ENCODE data around the gene DEFB124. TPM values are rescaled to one million over a fixed set of nuclear protein-coding genes. Genes with fewer than 3 reads are reported as not detected.

The DEFB124 gene
- total RNA-seq, 1 donor from 2014 or later = not detected

DNA sequence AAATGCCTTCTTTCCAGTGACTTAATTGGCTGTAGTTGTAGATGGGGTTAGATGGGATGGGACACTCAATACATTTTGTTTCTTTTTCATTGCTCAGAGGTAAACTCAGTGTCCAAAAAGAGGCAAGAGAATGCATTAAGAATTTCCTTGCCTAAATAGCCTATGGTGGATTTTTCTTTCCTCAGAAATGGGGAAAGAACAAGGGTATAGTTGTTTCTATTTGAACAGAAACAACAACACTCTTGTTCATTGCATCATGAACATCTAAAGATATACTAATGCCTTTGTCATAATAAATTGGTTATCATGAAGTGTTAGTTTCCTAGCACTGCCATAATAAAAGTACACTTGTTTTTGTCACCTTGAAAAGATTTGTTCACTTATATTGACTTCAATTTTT is 49.1 kb downstream of the DEFB124 start:
- H3K27ac ChIP-seq = no peak overlapping the region
- no peak for DNase-seq
- no peaks in the 10 kb centered on the region for H3K4me1 ChIP-seq
- no peaks in the 10 kb centered on the region for H3K9me3 ChIP-seq
- no peaks in the 10 kb centered on the region for H3K36me3 ChIP-seq
- no peak for ATAC-seq
- no peak overlapping the region for H3K4me3 ChIP-seq
- TF ChIP-seq, protein P1, sequence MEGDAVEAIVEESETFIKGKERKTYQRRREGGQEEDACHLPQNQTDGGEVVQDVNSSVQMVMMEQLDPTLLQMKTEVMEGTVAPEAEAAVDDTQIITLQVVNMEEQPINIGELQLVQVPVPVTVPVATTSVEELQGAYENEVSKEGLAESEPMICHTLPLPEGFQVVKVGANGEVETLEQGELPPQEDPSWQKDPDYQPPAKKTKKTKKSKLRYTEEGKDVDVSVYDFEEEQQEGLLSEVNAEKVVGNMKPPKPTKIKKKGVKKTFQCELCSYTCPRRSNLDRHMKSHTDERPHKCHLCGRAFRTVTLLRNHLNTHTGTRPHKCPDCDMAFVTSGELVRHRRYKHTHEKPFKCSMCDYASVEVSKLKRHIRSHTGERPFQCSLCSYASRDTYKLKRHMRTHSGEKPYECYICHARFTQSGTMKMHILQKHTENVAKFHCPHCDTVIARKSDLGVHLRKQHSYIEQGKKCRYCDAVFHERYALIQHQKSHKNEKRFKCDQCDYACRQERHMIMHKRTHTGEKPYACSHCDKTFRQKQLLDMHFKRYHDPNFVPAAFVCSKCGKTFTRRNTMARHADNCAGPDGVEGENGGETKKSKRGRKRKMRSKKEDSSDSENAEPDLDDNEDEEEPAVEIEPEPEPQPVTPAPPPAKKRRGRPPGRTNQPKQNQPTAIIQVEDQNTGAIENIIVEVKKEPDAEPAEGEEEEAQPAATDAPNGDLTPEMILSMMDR (IDR thresholded peaks at IDR 0.05) = no peak
- H3K27me3 ChIP-seq = no peaks in the 10 kb centered on the region
- intact Hi-C loops (cut with DNase I) = no loop called here

DNA sequence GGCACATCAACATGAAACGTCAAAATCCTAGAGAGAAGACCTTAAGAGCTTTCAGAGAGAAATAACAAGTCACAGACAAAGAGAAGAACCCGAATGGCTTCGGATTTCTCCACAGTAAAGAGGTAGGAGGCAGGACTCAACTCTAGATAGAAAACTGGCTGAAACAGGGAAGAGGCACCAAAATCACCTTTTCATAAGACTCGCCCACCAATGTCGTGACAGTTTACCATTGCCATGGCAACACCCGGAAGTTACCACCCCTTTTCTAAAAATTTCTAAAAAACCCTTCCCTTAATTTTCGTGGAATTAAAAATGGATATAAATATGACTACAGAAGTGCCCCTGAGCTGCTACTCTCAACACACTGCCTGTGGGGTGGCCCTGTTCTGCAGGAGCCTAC is 56.6 kb downstream of the DEFB124 start:
- Histone ChIP-seq H3K36me3 (no peaks in the 10 kb centered on the region), H3K9me3 (no peaks in the 10 kb centered on the region), H3K4me1 (no peaks in the 10 kb centered on the region), H3K27ac (no peak overlapping the region), H3K4me3 (no peak overlapping the region), H3K27me3 (peaks cover 8% of the 10 kb centered on the region)
- TF ChIP-seq, protein P1 (IDR thresholded peaks at IDR 0.05) = no peak
- DNase-seq (no peak), ATAC-seq (no peak)
- intact Hi-C loops (cut with DNase I) = no loop called here

DNA sequence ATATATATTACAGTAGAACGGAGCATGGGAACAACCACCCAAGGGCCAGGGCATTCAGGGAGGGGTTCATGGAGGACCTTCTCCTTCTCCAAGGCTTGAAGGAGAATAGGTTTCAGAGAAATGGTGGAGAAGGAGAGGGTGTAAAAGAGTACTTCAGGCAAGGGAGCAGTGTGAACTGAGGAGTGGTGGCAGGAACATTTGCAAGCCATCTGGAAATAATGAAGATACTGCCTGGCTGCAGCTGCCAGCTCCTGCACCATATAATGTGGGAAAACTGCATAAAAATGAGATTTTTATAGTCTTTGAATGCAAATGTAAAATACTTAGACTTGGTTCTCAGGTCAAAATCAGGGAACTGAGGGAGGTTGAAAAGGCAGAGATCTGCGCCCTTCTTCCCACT is 59.3 kb downstream of the DEFB124 start:
- H3K27ac ChIP-seq = no peak overlapping the region
- no peaks in the 10 kb centered on the region for H3K4me1 ChIP-seq
- TF ChIP-seq, protein P1 (IDR thresholded peaks at IDR 0.05) = no peak
- intact Hi-C loops (cut with DNase I) = no loop called here
- ATAC-seq (no peak), DNase-seq (no peak)
- no peaks in the 10 kb centered on the region for H3K36me3 ChIP-seq
- peaks cover 8% of the 10 kb centered on the region for H3K27me3 ChIP-seq
- H3K4me3 ChIP-seq = no peak overlapping the region
- H3K9me3 ChIP-seq = no peaks in the 10 kb centered on the region

Other genes with a start within 250 kb of the DEFB124 start
- gene DEFB115, start 217.5 kb downstream of the DEFB124 start, total RNA-seq = not detected
- not detected for gene DEFB116, start 166.5 kb downstream of the DEFB124 start, total RNA-seq
- gene DEFB118, start 106.5 kb downstream of the DEFB124 start, total RNA-seq = not detected
- gene DEFB119, start 84.5 kb downstream of the DEFB124 start, total RNA-seq = not detected
- not detected for gene DEFB121, start 68.9 kb downstream of the DEFB124 start, total RNA-seq
- not detected for gene DEFB123, start 34.5 kb downstream of the DEFB124 start, total RNA-seq
- 4.0 TPM for gene REM1, start 161 bp upstream of the DEFB124 start, total RNA-seq
- 169 TPM for gene HM13, start 39.3 kb upstream of the DEFB124 start, total RNA-seq
- 515 TPM for gene ID1, start 130.2 kb upstream of the DEFB124 start, total RNA-seq
- 19.1 TPM for gene COX4I2, start 162.8 kb upstream of the DEFB124 start, total RNA-seq
- 174 TPM for gene BCL2L1, start 247.7 kb upstream of the DEFB124 start, total RNA-seq